ENCODE data around the gene IFNW1. TPM values are rescaled to one million over a fixed set of nuclear protein-coding genes. Genes with fewer than 3 reads are reported as not detected.
"Not testable (repeated sequence)": the region's sequence is repeated elsewhere in the genome, so short reads cannot be mapped to it uniquely, and the experiment has no call there.

The IFNW1 gene
- total RNA-seq, 4 donors from 2014 or later, result not detected

DNA sequence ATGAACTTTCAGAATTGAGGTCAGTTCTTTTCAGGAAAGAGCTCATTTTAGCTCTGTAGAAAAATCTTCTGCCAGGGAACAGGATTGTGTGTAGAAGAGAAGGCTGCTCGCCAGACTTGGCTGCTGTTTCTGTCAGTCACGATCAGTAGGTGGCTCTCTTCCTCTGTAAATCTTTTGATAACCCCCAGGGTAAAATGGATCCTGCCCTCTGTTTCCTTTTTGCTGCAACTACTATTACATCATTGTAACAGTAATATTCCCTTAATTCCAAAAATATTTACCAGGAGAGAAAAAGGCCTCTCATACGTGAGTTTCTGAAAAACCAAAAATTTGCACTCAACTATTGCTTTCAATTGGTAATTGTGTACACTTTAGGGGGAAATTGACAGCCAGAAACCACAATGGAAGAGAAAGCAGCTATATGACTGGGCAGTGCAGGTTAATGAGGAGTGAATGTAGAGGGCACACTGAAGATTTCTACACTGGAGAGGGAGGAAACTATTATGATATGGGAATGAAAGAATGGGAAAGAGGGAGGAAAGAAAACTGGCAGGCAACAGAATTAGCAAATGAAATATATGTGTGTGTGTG is 12.5 kb upstream of the IFNW1 start:
- DNase-seq (ENCODE audit: low spot score in 2 of 2), result peak in 1 of 2 donors; percentile 22
- Histone ChIP-seq H3K4me1 (peaks cover 0 to 6% (median 2%) of the 10 kb centered on the region in 4 donors), H3K27ac (no peak overlapping the region), H3K36me3 (no peaks in the 10 kb centered on the region), H3K27me3 (no peaks in the 10 kb centered on the region), H3K4me3 (no peak overlapping the region), H3K9me3 (peaks cover 0 to 3% (median 0%) of the 10 kb centered on the region in 4 donors)
- TF ChIP-seq EP300 (IDR thresholded peaks at IDR 0.05) (no peak), POLR2A (IDR thresholded peaks at IDR 0.05) (no peak), CTCF (IDR thresholded peaks at IDR 0.05) (no peak)
- WGBS, 2 donors, result 3 to 5% methylated on average over 3 of the region's 3 CpGs

GRCh38 chr9:21153336-21154017 is 11.8 kb upstream of the IFNW1 start:
- H3K4me1 ChIP-seq, result peaks cover 0 to 6% (median 2%) of the 10 kb centered on the region in 4 donors
- peaks cover 0 to 6% (median 0%) of the 10 kb centered on the region in 4 donors for H3K9me3 ChIP-seq
- no peaks in the 10 kb centered on the region for H3K36me3 ChIP-seq
- no peaks in the 10 kb centered on the region for H3K27me3 ChIP-seq
- 27 to 34% methylated on average over 3 of the region's 3 CpGs for WGBS, 2 donors
- no peak for DNase-seq (ENCODE audit: low spot score in 2 of 2)
- no peak overlapping the region for H3K27ac ChIP-seq
- TF ChIP-seq CTCF (IDR thresholded peaks at IDR 0.05) (no peak), EP300 (IDR thresholded peaks at IDR 0.05) (peak in 1 of 2 donors; percentile 30)
- H3K4me3 ChIP-seq, result no peak overlapping the region

DNA sequence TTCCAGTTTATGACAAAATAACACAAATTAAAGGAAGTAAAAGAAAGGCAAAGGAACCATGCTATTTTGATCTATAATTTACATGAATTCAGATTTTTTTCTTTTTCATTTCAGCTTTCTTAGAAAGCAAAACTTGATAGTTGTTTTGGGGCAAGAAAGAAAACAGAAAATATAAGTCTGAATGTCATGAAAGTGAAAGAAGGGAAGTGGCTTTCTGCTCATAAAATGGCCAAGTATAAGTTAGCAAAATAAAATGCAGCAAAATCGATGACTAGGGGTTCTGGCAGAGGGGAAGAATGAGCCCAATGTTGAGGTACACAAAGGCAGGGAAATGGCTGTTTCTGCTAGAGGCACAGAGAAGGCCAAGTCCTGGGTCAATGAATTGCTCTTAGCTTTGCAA is 3.0 kb upstream of the IFNW1 start:
- H3K4me3 ChIP-seq, result no peak overlapping the region
- WGBS, 2 donors, result 45 to 46% methylated on average over 1 of the region's 1 CpG
- H3K9me3 ChIP-seq, result peaks cover 0 to 11% (median 0%) of the 10 kb centered on the region in 4 donors
- no peaks in the 10 kb centered on the region for H3K4me1 ChIP-seq
- H3K27me3 ChIP-seq, result no peaks in the 10 kb centered on the region
- DNase-seq (ENCODE audit: low spot score in 2 of 2), result no peak
- no peaks in the 10 kb centered on the region for H3K36me3 ChIP-seq
- no peak for TF ChIP-seq EP300 (IDR thresholded peaks at IDR 0.05)
- TF ChIP-seq POLR2A (IDR thresholded peaks at IDR 0.05), result no peak
- no peak for TF ChIP-seq CTCF (IDR thresholded peaks at IDR 0.05)
- no peak overlapping the region for H3K27ac ChIP-seq

DNA sequence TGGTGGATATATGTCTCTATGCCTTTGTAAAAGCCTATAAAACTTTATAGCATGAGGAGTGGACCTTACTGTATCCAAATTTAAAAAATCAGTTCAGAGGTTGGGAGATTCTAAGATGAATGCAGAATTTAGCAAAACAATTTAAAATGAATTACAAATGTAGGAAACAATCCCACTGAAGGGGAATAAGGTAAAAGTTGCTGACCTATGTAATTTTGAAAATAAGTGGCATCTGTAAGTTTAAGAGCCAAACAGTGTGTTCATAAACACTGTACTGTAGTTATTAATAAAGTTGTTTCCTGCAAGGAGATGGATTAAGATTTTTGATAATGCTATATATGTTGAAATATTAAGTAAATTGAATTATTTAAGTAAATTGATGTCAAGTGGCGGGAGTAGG is 4.6 kb downstream of the IFNW1 start:
- no peaks in the 10 kb centered on the region for H3K36me3 ChIP-seq
- H3K9me3 ChIP-seq, result no peaks in the 10 kb centered on the region
- no peaks in the 10 kb centered on the region for H3K4me1 ChIP-seq
- TF ChIP-seq POLR2A (IDR thresholded peaks at IDR 0.05), result no peak
- TF ChIP-seq EP300 (IDR thresholded peaks at IDR 0.05), result no peak
- no peak for TF ChIP-seq CTCF (IDR thresholded peaks at IDR 0.05)
- no peak overlapping the region for H3K27ac ChIP-seq
- no peak for DNase-seq (ENCODE audit: low spot score in 2 of 2)
- no peaks in the 10 kb centered on the region for H3K27me3 ChIP-seq
- H3K4me3 ChIP-seq, result no peak overlapping the region
- WGBS, 2 donors, result 2 to 92% methylated on average over 1 of the region's 1 CpG

GRCh38 chr9:21135736-21136135 is 5.9 kb downstream of the IFNW1 start:
- DNase-seq (ENCODE audit: low spot score in 2 of 2), result no peak
- H3K4me1 ChIP-seq, result no peaks in the 10 kb centered on the region
- H3K27me3 ChIP-seq, result no peaks in the 10 kb centered on the region
- H3K36me3 ChIP-seq, result no peaks in the 10 kb centered on the region
- H3K27ac ChIP-seq, result no peak overlapping the region
- TF ChIP-seq POLR2A (IDR thresholded peaks at IDR 0.05), result no peak
- TF ChIP-seq CTCF (IDR thresholded peaks at IDR 0.05), result no peak
- no peak for TF ChIP-seq EP300 (IDR thresholded peaks at IDR 0.05)
- 76 to 79% methylated on average over 3 of the region's 3 CpGs for WGBS, 2 donors
- H3K4me3 ChIP-seq, result no peak overlapping the region
- H3K9me3 ChIP-seq, result no peaks in the 10 kb centered on the region

DNA sequence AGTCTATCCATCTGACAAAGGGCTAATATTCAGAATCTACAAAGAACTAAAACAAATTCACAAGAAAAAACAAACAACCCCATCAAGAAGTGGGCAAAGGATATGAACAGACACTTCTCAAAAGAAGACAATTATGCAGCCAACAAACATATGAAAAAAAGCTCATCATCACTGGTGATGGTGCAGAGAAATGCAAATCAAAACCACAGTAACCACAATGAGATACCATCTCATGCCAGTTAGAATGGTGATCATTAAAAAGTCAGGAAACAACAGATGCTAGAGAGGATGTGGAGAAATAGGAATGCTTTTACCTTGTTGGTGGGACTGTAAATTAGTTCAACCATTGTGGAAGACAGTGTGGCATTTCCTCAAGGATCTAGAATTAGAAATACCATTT is 13.4 kb downstream of the IFNW1 start:
- not testable (repeated sequence) for H3K9me3 ChIP-seq; H3K36me3 ChIP-seq; H3K4me3 ChIP-seq; H3K4me1 ChIP-seq; DNase-seq (ENCODE audit: low spot score in 2 of 2); H3K27ac ChIP-seq; H3K27me3 ChIP-seq

All from tibial nerve (tissue), 4 donors.